Mucosa of rectum (tissue), 2 donors: Measurements from ENCODE around the gene PCDHGA8.

Source experiments
- H3K27ac ChIP-seq, 2 donors: one replicate each; pipeline ENCODE4 v1.7.0; 2013; ENCODE audit warnings: inconsistent platforms in 2 of 2, low read depth in 2 of 2, low read length in 2 of 2
- H3K27me3 ChIP-seq, 2 donors: one replicate each; pipeline ENCODE4 v1.7.0; 2013; ENCODE audit warnings: low read length in 2 of 2; ENCODE audit not compliant: control insufficient read depth in 2 of 2, insufficient read depth in 2 of 2
- H3K36me3 ChIP-seq, 2 donors: one replicate each; pipeline ENCODE4 v1.7.0; 2013; ENCODE audit warnings: low read length in 2 of 2; ENCODE audit not compliant: control insufficient read depth in 2 of 2, insufficient read depth in 2 of 2
- H3K4me1 ChIP-seq, 2 donors: one replicate each; pipeline ENCODE4 v1.7.0; 2013; ENCODE audit warnings: low read length in 2 of 2, mild to moderate bottlenecking in 1 of 2; ENCODE audit not compliant: control insufficient read depth in 2 of 2, insufficient read depth in 2 of 2
- H3K4me3 ChIP-seq, 2 donors: one replicate each; pipeline ENCODE4 v1.7.0; 2013; ENCODE audit warnings: low read length in 2 of 2
- H3K9ac ChIP-seq, 2 donors: one replicate each; pipeline ENCODE4 v1.7.0; 2013; ENCODE audit warnings: low read length in 2 of 2, low read depth in 1 of 2, mild to moderate bottlenecking in 1 of 2
- H3K9me3 ChIP-seq, 2 donors: one replicate each; pipeline ENCODE4 v1.7.0; 2013; ENCODE audit warnings: low read length in 2 of 2; ENCODE audit not compliant: control insufficient read depth in 2 of 2
- donor health status: healthy.
- donor health status: Normal muscosa, but diverticular disease.

Gene PCDHGA8

GRCh38 chr5:141434006-141434405 is 41.6 kb downstream of the PCDHGA8 start:
- H3K9me3 ChIP-seq = peaks cover 12 to 25% of the 10 kb centered on the region in 2 donors
- no peak overlapping the region for H3K27ac ChIP-seq
- no peak overlapping the region for H3K9ac ChIP-seq
- H3K4me1 ChIP-seq = no peaks in the 10 kb centered on the region
- H3K27me3 ChIP-seq = no peaks in the 10 kb centered on the region
- H3K4me3 ChIP-seq = no peak overlapping the region
- no peaks in the 10 kb centered on the region for H3K36me3 ChIP-seq

DNA sequence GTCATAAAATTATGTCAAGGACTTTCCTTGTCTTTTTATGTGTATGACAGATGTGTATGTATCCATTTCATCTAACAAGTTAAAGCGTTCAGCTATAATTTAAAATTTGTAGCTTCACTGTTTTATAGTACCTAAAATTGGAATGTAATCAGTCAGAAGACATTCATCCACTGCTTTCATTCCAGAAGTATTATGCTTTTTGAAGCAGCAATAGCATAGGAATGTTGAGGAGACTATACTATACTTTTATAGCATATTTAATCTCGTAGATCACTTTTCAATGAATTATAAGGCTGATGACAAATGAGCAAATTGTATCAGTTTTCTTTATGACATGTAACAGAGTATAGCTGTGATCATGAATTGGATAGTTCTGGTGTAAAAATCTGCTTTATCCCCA is 44.8 kb downstream of the PCDHGA8 start:
- H3K36me3 ChIP-seq = no peaks in the 10 kb centered on the region
- H3K27me3 ChIP-seq = no peaks in the 10 kb centered on the region
- peaks cover 13 to 21% of the 10 kb centered on the region in 2 donors for H3K9me3 ChIP-seq
- H3K4me1 ChIP-seq = no peaks in the 10 kb centered on the region
- H3K27ac ChIP-seq = no peak overlapping the region
- H3K4me3 ChIP-seq = no peak overlapping the region
- no peak overlapping the region for H3K9ac ChIP-seq

DNA sequence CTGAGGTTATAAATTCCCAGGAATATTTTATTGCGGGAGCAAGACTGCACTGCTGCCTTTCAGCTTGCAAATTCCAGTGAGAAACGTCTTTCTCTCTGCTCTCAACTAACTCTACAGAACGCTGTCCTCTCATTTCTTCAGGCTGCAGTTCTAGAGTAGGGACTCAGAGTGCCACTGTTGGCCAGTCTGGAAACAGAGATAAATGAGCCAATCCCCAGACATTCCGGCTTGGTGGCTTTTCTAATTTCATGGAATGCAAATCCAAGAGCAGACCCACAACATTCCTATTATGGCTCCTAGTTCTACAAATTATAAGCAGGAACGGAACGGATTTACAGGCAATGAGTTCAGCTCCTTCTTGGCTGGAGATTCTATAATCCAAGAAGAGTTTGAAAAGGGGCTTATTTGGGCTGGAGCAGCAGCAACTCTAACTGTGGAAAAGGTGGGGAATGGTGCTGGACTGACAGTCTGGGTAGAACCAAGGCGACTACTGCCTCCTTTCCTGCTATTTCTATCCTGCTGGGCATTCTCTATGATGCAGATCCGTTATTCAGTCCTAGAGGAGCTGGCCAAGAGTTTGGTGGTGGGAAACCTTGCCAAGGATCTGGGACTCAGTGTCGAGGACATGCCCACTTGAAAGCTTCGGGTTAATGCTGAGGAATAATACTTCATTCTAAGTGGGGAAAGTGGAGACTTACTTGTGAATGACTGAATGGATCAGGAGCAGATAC is 47.1 kb downstream of the PCDHGA8 start:
- H3K27me3 ChIP-seq = no peaks in the 10 kb centered on the region
- no peaks in the 10 kb centered on the region for H3K36me3 ChIP-seq
- H3K4me1 ChIP-seq = no peaks in the 10 kb centered on the region
- peaks cover 10 to 20% of the 10 kb centered on the region in 2 donors for H3K9me3 ChIP-seq
- no peak overlapping the region for H3K9ac ChIP-seq
- no peak overlapping the region for H3K4me3 ChIP-seq
- no peak overlapping the region for H3K27ac ChIP-seq

DNA sequence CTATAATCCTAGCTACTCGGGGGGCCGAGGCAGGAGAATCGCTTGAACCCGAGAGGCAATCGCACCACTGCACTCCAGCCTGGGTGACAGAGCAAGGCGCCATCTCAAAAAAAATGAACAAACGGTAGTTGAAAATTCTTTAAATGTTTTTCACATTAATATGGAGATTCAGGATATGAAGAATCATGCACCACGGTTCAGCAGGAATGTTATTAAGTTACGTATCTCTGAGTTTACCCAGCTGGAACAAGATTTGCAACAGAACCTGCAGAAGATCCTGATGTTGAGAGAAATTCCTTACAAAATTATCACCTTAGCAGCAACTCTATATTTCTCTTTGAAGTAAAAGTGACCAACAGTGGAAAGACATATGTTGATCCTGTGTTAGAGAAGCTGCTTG is 47.9 kb downstream of the PCDHGA8 start:
- Histone ChIP-seq H3K27ac (no peak overlapping the region), H3K9me3 (peaks cover 10 to 20% of the 10 kb centered on the region in 2 donors), H3K4me3 (no peak overlapping the region), H3K27me3 (no peaks in the 10 kb centered on the region), H3K4me1 (no peaks in the 10 kb centered on the region), H3K9ac (no peak overlapping the region), H3K36me3 (no peaks in the 10 kb centered on the region)

GRCh38 chr5:141441571-141442170 is 49.2 kb downstream of the PCDHGA8 start:
- H3K4me1 ChIP-seq = no peaks in the 10 kb centered on the region
- peaks cover 10 to 16% of the 10 kb centered on the region in 2 donors for H3K9me3 ChIP-seq
- no peak overlapping the region for H3K4me3 ChIP-seq
- H3K27ac ChIP-seq = no peak overlapping the region
- no peaks in the 10 kb centered on the region for H3K36me3 ChIP-seq
- H3K9ac ChIP-seq = no peak overlapping the region
- H3K27me3 ChIP-seq = no peaks in the 10 kb centered on the region
